ENCODE data around the gene MTERF1. TPM values are rescaled to one million over a fixed set of nuclear protein-coding genes. Genes with fewer than 3 reads are reported as not detected.

MTERF1 gene
- total RNA-seq: 10 to 100 TPM in 3 of 4 donors, 1 to 10 TPM in 1; 4.4 to 23.8 (median 21.0) TPM

GRCh38 chr7:91880413-91881241 lies at the start of gene MTERF1:
Gene MTERF1, minus strand, starts transcription at chr7:91880702. Its CDS starts 619 bp downstream, at chr7:91880083.
- TF ChIP-seq POLR2A (IDR thresholded peaks at IDR 0.05): no peak
- TF ChIP-seq, protein P1, sequence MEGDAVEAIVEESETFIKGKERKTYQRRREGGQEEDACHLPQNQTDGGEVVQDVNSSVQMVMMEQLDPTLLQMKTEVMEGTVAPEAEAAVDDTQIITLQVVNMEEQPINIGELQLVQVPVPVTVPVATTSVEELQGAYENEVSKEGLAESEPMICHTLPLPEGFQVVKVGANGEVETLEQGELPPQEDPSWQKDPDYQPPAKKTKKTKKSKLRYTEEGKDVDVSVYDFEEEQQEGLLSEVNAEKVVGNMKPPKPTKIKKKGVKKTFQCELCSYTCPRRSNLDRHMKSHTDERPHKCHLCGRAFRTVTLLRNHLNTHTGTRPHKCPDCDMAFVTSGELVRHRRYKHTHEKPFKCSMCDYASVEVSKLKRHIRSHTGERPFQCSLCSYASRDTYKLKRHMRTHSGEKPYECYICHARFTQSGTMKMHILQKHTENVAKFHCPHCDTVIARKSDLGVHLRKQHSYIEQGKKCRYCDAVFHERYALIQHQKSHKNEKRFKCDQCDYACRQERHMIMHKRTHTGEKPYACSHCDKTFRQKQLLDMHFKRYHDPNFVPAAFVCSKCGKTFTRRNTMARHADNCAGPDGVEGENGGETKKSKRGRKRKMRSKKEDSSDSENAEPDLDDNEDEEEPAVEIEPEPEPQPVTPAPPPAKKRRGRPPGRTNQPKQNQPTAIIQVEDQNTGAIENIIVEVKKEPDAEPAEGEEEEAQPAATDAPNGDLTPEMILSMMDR (IDR thresholded peaks at IDR 0.05): peak; percentile 89 to 99 (median 94)
- peak within 1 kb of the TSS; percentile 58 to 74 for H3K4me3 ChIP-seq
- H3K27me3 ChIP-seq: no peaks in the 10 kb centered on the region
- DNase-seq: peak; percentile 89 to 92
- intact Hi-C loops (cut with DNase I; ENCODE audit: low total_unique reads): no loop called here
- H3K9me3 ChIP-seq: no peaks in the 10 kb centered on the region
- H3K4me1 ChIP-seq: no peaks in the 10 kb centered on the region
- H3K36me3 ChIP-seq: no peaks in the 10 kb centered on the region
- H3K27ac ChIP-seq: peak within 1 kb of the TSS; percentile 66 to 76

- Histone ChIP-seq H3K4me3 (no peak overlapping the region), H3K36me3 (no peaks in the 10 kb centered on the region), H3K4me1 (no peaks in the 10 kb centered on the region), H3K9me3 (no peaks in the 10 kb centered on the region), H3K27ac (no peak overlapping the region), H3K27me3 (no peaks in the 10 kb centered on the region)
- no peak for DNase-seq
- intact Hi-C loops (cut with DNase I; ENCODE audit: low total_unique reads): no loop called here
- TF ChIP-seq, protein P1 (IDR thresholded peaks at IDR 0.05): no peak
- no peak for TF ChIP-seq POLR2A (IDR thresholded peaks at IDR 0.05)
These were observed 49.0 kb upstream of the MTERF1 start for GRCh38 chr7:91929463-91929862.

DNA sequence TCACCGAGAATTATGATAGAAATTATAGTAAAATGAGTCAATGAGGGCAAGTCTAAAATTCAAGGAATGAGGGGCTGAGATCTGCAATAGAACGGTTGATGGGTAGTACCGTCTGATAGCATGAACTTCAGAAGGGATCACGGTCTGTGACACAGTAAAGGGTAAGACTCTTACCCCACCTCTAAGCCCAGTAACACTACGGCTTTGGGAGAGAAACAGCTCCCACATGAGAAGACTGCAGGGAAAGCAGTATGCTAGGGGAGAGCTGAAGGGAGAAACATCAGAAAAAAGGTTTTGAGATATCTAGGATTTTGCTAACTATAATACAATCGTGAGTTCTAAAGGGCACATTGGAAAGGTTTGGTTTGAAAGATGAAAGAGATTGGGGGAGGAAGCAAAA lies 47.4 kb upstream of the MTERF1 start:
- no peaks in the 10 kb centered on the region for H3K27me3 ChIP-seq
- TF ChIP-seq POLR2A (IDR thresholded peaks at IDR 0.05): no peak
- TF ChIP-seq, protein P1 (IDR thresholded peaks at IDR 0.05): no peak
- H3K9me3 ChIP-seq: no peaks in the 10 kb centered on the region
- H3K27ac ChIP-seq: no peak overlapping the region
- intact Hi-C loops (cut with DNase I; ENCODE audit: low total_unique reads): no loop called here
- H3K4me3 ChIP-seq: no peak overlapping the region
- no peaks in the 10 kb centered on the region for H3K36me3 ChIP-seq
- no peaks in the 10 kb centered on the region for H3K4me1 ChIP-seq
- DNase-seq: no peak

GRCh38 chr7:91922857-91923256 lies 42.4 kb upstream of the MTERF1 start:
- intact Hi-C loops (cut with DNase I; ENCODE audit: low total_unique reads): no loop called here
- H3K27me3 ChIP-seq: no peaks in the 10 kb centered on the region
- DNase-seq: no peak
- no peak overlapping the region for H3K4me3 ChIP-seq
- no peaks in the 10 kb centered on the region for H3K36me3 ChIP-seq
- H3K27ac ChIP-seq: no peak overlapping the region
- TF ChIP-seq, protein P1 (IDR thresholded peaks at IDR 0.05): no peak
- TF ChIP-seq POLR2A (IDR thresholded peaks at IDR 0.05): no peak
- H3K9me3 ChIP-seq: no peaks in the 10 kb centered on the region
- H3K4me1 ChIP-seq: no peaks in the 10 kb centered on the region

DNA sequence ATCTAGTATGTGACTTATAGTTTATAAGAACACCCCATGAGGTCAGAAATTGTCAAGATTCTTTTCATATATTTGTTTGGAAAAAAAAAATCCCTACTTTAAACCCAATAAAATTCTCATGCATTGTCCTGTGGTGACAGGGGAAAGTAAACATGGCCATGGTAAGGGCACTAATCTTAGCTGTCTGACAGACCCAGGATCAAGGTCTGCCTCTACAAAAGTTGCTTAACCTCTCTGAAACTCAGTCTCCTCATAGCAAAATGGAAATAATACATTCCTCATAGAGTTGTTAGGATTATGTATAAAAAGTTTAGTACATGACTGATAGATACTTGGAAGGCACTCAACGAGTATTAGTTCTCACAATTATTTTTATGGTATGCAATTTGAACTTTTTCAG lies 37.9 kb upstream of the MTERF1 start:
- H3K27ac ChIP-seq: no peak overlapping the region
- no peak overlapping the region for H3K4me3 ChIP-seq
- TF ChIP-seq POLR2A (IDR thresholded peaks at IDR 0.05): no peak
- TF ChIP-seq, protein P1 (IDR thresholded peaks at IDR 0.05): no peak
- H3K4me1 ChIP-seq: peaks cover 0 to 3% of the 10 kb centered on the region in 2 donors
- intact Hi-C loops (cut with DNase I; ENCODE audit: low total_unique reads): no loop called here
- no peaks in the 10 kb centered on the region for H3K27me3 ChIP-seq
- no peaks in the 10 kb centered on the region for H3K9me3 ChIP-seq
- no peak for DNase-seq
- H3K36me3 ChIP-seq: no peaks in the 10 kb centered on the region

Data from uterus (tissue), 4 donors.